Activated naive CD8-positive, alpha-beta T cell treated with anti-CD3 and anti-CD28 coated beads for 36 hours (primary cell): Measurements from ENCODE around the gene BBS9. TPM values are rescaled to one million over a fixed set of nuclear protein-coding genes. Genes with fewer than 3 reads are reported as not detected.

Source experiments
- DNase-seq: peaks from one replicate; pipeline ENCODE4 v3.0.0; 2021
- H3K27ac Mint-ChIP-seq: one replicate; pipeline ENCODE4 v1.8.0; 2022; ENCODE audit warnings: mild to moderate bottlenecking, moderate library complexity, mixed read lengths
- H3K27me3 Mint-ChIP-seq: one replicate; pipeline ENCODE4 v1.8.0; 2022; ENCODE audit warnings: mild to moderate bottlenecking, mixed read lengths
- H3K36me3 Mint-ChIP-seq: one replicate; pipeline ENCODE4 v1.8.0; 2021; ENCODE audit warnings: mild to moderate bottlenecking, mixed read lengths
- H3K4me1 Mint-ChIP-seq: one replicate; pipeline ENCODE4 v1.8.0; 2021; ENCODE audit warnings: mixed read lengths
- H3K4me3 Mint-ChIP-seq: one replicate; pipeline ENCODE4 v1.8.0; 2022; ENCODE audit warnings: mild to moderate bottlenecking, moderate library complexity, mixed read lengths
- H3K9me3 Mint-ChIP-seq: one replicate; pipeline ENCODE4 v1.8.0; 2022; ENCODE audit warnings: mixed read lengths
- total RNA-seq, 2 experiments: library from RNA; stranded (reverse); gene quantifications; one replicate each; pipeline ENCODE4 v1.2.3, GENCODE V29; 2021

Gene BBS9
- total RNA-seq, 2 experiments from 2014 or later: 4.3 to 5.9 TPM

- Mint-ChIP-seq H3K27ac (no peak overlapping the region), H3K27me3 (no peaks in the 10 kb centered on the region), H3K9me3 (no peaks in the 10 kb centered on the region), H3K4me1 (no peaks in the 10 kb centered on the region), H3K36me3 (no peaks in the 10 kb centered on the region), H3K4me3 (no peak overlapping the region)
- no peak for DNase-seq
These were observed 460.5 kb downstream of the BBS9 start for GRCh38 chr7:33589911-33590310.

GRCh38 chr7:33590916-33591315 lies 461.6 kb downstream of the BBS9 start:
- Mint-ChIP-seq H3K4me1 (no peaks in the 10 kb centered on the region), H3K36me3 (no peaks in the 10 kb centered on the region)

GRCh38 chr7:33591490-33591889 lies 462.1 kb downstream of the BBS9 start:
- Mint-ChIP-seq H3K4me3 (no peak overlapping the region), H3K27me3 (no peaks in the 10 kb centered on the region), H3K27ac (no peak overlapping the region), H3K9me3 (no peaks in the 10 kb centered on the region), H3K4me1 (no peaks in the 10 kb centered on the region), H3K36me3 (no peaks in the 10 kb centered on the region)
- no peak for DNase-seq

More at GRCh38 chr7:33590916-33591315, 461.6 kb downstream of the BBS9 start:
- DNase-seq: no peak
- H3K27ac Mint-ChIP-seq: no peak overlapping the region
- H3K27me3 Mint-ChIP-seq: no peaks in the 10 kb centered on the region
- no peak overlapping the region for H3K4me3 Mint-ChIP-seq
- no peaks in the 10 kb centered on the region for H3K9me3 Mint-ChIP-seq

GRCh38 chr7:33592718-33593117 lies 463.4 kb downstream of the BBS9 start:
- Mint-ChIP-seq H3K27ac (no peak overlapping the region), H3K4me1 (no peaks in the 10 kb centered on the region), H3K4me3 (no peak overlapping the region), H3K9me3 (no peaks in the 10 kb centered on the region), H3K27me3 (no peaks in the 10 kb centered on the region), H3K36me3 (no peaks in the 10 kb centered on the region)
- DNase-seq: no peak

- Mint-ChIP-seq H3K4me3 (no peak overlapping the region), H3K4me1 (no peaks in the 10 kb centered on the region), H3K36me3 (no peaks in the 10 kb centered on the region), H3K9me3 (no peaks in the 10 kb centered on the region), H3K27ac (no peak overlapping the region), H3K27me3 (no peaks in the 10 kb centered on the region)
- no peak for DNase-seq
These were observed 464.2 kb downstream of the BBS9 start for GRCh38 chr7:33593611-33594010.

GRCh38 chr7:33596686-33597085 lies 467.3 kb downstream of the BBS9 start:
- DNase-seq: no peak
- H3K36me3 Mint-ChIP-seq: no peaks in the 10 kb centered on the region
- H3K27me3 Mint-ChIP-seq: no peaks in the 10 kb centered on the region
- no peaks in the 10 kb centered on the region for H3K4me1 Mint-ChIP-seq
- no peak overlapping the region for H3K4me3 Mint-ChIP-seq
- H3K9me3 Mint-ChIP-seq: no peaks in the 10 kb centered on the region
- no peak overlapping the region for H3K27ac Mint-ChIP-seq

- H3K9me3 Mint-ChIP-seq: no peaks in the 10 kb centered on the region
- DNase-seq: no peak
- no peak overlapping the region for H3K27ac Mint-ChIP-seq
- no peaks in the 10 kb centered on the region for H3K27me3 Mint-ChIP-seq
- no peak overlapping the region for H3K4me3 Mint-ChIP-seq
- no peaks in the 10 kb centered on the region for H3K4me1 Mint-ChIP-seq
- no peaks in the 10 kb centered on the region for H3K36me3 Mint-ChIP-seq
These were observed 467.8 kb downstream of the BBS9 start for GRCh38 chr7:33597181-33597580.

- no peaks in the 10 kb centered on the region for H3K9me3 Mint-ChIP-seq
- H3K27ac Mint-ChIP-seq: no peak overlapping the region
- no peaks in the 10 kb centered on the region for H3K27me3 Mint-ChIP-seq
- peaks cover 4% of the 10 kb centered on the region for H3K36me3 Mint-ChIP-seq
- peaks cover 2% of the 10 kb centered on the region for H3K4me1 Mint-ChIP-seq
- no peak overlapping the region for H3K4me3 Mint-ChIP-seq
- no peak for DNase-seq
These were observed 471.7 kb downstream of the BBS9 start for GRCh38 chr7:33601101-33601500.

- no peak overlapping the region for H3K27ac Mint-ChIP-seq
- H3K4me3 Mint-ChIP-seq: no peak overlapping the region
- no peak for DNase-seq
- no peaks in the 10 kb centered on the region for H3K27me3 Mint-ChIP-seq
- no peaks in the 10 kb centered on the region for H3K9me3 Mint-ChIP-seq
- peaks cover 6% of the 10 kb centered on the region for H3K36me3 Mint-ChIP-seq
- H3K4me1 Mint-ChIP-seq: peaks cover 2% of the 10 kb centered on the region
These were observed 472.5 kb downstream of the BBS9 start for GRCh38 chr7:33601884-33602283.

GRCh38 chr7:33604056-33604455 lies 474.7 kb downstream of the BBS9 start:
- Mint-ChIP-seq H3K27me3 (no peaks in the 10 kb centered on the region), H3K4me1 (peaks cover 2% of the 10 kb centered on the region), H3K9me3 (no peaks in the 10 kb centered on the region), H3K36me3 (peaks cover 7% of the 10 kb centered on the region), H3K27ac (no peak overlapping the region), H3K4me3 (no peak overlapping the region)
- DNase-seq: no peak

GRCh38 chr7:33610918-33611317 lies 481.6 kb downstream of the BBS9 start:
- Mint-ChIP-seq H3K27me3 (no peaks in the 10 kb centered on the region), H3K36me3 (peaks cover 11% of the 10 kb centered on the region), H3K9me3 (no peaks in the 10 kb centered on the region), H3K4me1 (no peaks in the 10 kb centered on the region), H3K27ac (no peak overlapping the region), H3K4me3 (no peak overlapping the region)
- DNase-seq: no peak

GRCh38 chr7:33612442-33612841 lies 483.1 kb downstream of the BBS9 start:
- peaks cover 8% of the 10 kb centered on the region for H3K36me3 Mint-ChIP-seq
- H3K4me3 Mint-ChIP-seq: no peak overlapping the region
- no peak for DNase-seq
- no peak overlapping the region for H3K27ac Mint-ChIP-seq
- H3K4me1 Mint-ChIP-seq: no peaks in the 10 kb centered on the region
- no peaks in the 10 kb centered on the region for H3K9me3 Mint-ChIP-seq
- H3K27me3 Mint-ChIP-seq: no peaks in the 10 kb centered on the region

- H3K4me3 Mint-ChIP-seq: no peak overlapping the region
- peaks cover 1% of the 10 kb centered on the region for H3K9me3 Mint-ChIP-seq
- no peaks in the 10 kb centered on the region for H3K4me1 Mint-ChIP-seq
- H3K27me3 Mint-ChIP-seq: no peaks in the 10 kb centered on the region
- DNase-seq: no peak
- H3K36me3 Mint-ChIP-seq: peaks cover 8% of the 10 kb centered on the region
- H3K27ac Mint-ChIP-seq: no peak overlapping the region
These were observed 485.2 kb downstream of the BBS9 start for GRCh38 chr7:33614357-33615117.

GRCh38 chr7:33616752-33617151 lies 487.4 kb downstream of the BBS9 start:
- DNase-seq: no peak
- no peak overlapping the region for H3K27ac Mint-ChIP-seq
- no peaks in the 10 kb centered on the region for H3K27me3 Mint-ChIP-seq

GRCh38 chr7:33619264-33619663 lies 489.9 kb downstream of the BBS9 start:
- Mint-ChIP-seq H3K4me3 (no peak overlapping the region), H3K36me3 (peaks cover 5% of the 10 kb centered on the region), H3K27ac (no peak overlapping the region), H3K9me3 (peaks cover 13% of the 10 kb centered on the region), H3K27me3 (no peaks in the 10 kb centered on the region), H3K4me1 (no peaks in the 10 kb centered on the region)
- no peak for DNase-seq

More at GRCh38 chr7:33616752-33617151, 487.4 kb downstream of the BBS9 start:
- Mint-ChIP-seq H3K9me3 (peaks cover 13% of the 10 kb centered on the region), H3K36me3 (peaks cover 5% of the 10 kb centered on the region), H3K4me3 (no peak overlapping the region), H3K4me1 (no peaks in the 10 kb centered on the region)

GRCh38 chr7:33623267-33623666 lies 493.9 kb downstream of the BBS9 start:
- Mint-ChIP-seq H3K27me3 (no peaks in the 10 kb centered on the region), H3K4me1 (no peaks in the 10 kb centered on the region), H3K36me3 (peaks cover 1% of the 10 kb centered on the region), H3K27ac (no peak overlapping the region), H3K4me3 (no peak overlapping the region), H3K9me3 (peaks cover 13% of the 10 kb centered on the region)
- no peak for DNase-seq
